Measurements from ENCODE around the gene KLHL11.

KLHL11 gene

DNA sequence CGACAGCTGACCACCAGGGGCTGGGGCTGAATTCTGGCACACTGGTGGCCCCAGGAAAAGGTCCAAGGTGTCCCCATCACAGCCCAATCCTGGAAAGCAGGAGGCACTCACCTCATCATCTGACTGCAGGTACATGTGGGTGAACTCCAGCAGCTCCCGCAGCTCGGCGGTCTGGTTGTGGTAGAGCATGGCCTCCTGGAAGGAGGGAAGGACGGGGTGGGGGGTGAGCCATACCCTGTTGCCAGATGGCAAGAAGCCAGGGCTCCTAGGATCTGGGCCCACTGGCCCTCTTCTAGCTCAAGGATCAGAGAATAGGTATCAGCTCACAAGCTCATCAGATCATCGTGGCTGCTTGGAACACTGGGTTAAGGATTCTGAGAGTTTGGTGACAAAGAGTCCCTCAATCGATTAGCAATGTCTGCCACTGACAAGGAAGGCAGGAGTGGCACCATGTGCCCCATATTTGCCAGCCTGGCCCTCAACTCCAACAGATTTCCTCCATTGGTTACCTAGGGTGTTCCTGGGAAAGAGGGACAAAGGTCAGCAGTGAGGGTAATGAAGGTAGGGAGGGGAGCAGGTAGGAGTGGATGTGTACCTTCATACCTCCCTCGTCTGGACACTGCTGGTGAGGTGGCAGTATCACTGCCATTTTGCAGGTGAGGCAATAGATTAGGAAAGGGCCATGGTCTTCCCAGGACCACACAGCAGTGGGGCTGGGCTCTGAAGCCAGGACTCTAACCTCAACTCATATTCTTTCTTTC, 58.4 kb downstream of the KLHL11 start:
- no peak for DNase-seq (ENCODE audit: low read depth)
